HG03064 (cell line): ENCODE measurements around the gene CHPF2.

Source experiments
- ATAC-seq: cut with Tn5 transposase; IDR thresholded peaks from one replicate; pipeline ENCODE4 v1.9.1; 2021; ENCODE audit warnings: low read depth; ENCODE audit not compliant: unreplicated experiment

CHPF2 gene

GRCh38 chr7:151231080-151231479 lies 1.2 kb upstream of the CHPF2 start:
- ATAC-seq = no peak

DNA sequence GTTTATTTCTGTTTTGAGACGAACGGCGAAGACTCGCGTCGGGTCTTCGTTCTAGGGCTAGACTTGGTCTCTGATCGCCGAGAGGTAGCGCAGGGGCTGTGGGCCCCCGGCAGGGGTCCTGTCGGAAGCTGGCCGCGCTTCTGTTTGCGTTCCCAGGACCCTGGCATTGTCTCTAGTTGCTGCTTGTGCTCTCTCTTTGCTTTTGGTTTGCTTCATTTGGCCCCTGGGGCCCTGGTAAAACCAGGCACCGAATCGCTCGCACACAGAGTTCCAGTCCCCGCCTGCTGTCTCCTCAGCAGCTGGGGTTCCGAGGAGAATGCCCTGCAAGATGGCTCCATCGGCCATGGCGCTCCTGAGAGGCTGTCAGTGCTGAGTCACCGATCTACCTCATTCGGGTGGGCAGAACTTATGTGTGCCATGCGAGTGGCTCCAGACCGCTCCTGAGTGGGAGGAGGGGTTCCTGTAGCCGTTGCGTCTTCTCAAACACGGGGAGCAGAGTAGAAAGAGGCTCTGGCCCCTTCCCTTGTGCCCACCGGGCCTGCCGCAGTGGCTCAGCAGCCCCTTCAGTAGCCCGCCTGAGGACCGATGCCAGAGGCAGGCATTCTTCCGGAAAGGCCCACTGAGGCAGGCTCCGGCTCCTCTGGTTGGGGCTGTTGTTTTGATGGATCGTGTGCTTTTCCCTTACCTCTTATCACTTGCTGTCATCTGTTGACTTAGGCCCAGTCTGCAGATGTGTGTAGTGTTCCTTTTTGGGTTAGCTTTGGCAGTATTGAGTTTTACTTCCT lies 826 bp downstream of the CHPF2 start:
- no peak for ATAC-seq

GRCh38 chr7:151233804-151234203 lies 1.5 kb downstream of the CHPF2 start:
- ATAC-seq = no peak

DNA sequence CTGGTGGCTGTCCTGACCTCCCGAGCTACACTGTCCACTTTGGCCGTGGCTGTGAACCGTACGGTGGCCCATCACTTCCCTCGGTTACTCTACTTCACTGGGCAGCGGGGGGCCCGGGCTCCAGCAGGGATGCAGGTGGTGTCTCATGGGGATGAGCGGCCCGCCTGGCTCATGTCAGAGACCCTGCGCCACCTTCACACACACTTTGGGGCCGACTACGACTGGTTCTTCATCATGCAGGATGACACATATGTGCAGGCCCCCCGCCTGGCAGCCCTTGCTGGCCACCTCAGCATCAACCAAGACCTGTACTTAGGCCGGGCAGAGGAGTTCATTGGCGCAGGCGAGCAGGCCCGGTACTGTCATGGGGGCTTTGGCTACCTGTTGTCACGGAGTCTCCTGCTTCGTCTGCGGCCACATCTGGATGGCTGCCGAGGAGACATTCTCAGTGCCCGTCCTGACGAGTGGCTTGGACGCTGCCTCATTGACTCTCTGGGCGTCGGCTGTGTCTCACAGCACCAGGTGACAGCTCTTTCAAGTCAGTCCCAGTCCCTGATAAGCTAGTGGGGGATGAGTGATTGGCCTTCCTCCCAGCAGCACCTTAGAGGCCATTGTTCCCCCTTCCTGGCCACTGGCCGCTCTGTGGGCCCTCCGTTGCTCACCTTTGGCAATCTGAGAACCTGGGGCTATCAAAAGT lies 3.0 kb downstream of the CHPF2 start:
- ATAC-seq = no peak

DNA sequence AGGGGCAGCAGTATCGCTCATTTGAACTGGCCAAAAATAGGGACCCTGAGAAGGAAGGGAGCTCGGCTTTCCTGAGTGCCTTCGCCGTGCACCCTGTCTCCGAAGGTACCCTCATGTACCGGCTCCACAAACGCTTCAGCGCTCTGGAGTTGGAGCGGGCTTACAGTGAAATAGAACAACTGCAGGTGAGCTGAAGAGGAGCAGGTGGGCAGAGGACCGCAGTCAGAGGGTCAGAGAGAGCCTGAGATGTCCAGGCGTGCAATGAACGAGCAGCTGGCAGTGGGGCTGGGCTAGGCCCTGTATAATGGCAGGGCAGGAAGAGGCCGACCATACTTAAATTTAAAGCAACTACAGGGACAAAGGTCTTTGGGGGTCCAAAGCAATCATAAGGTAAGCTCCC lies 4.1 kb downstream of the CHPF2 start:
- ATAC-seq = no peak

GRCh38 chr7:151237244-151238189 lies 5.2 kb downstream of the CHPF2 start:
- no peak for ATAC-seq

GRCh38 chr7:151238190-151238810 lies 6.0 kb downstream of the CHPF2 start:
- no peak for ATAC-seq

- no peak for ATAC-seq
Observed at GRCh38 chr7:151238924-151239836, 6.9 kb downstream of the CHPF2 start.

GRCh38 chr7:151239837-151240459 lies 7.7 kb downstream of the CHPF2 start:
- no peak for ATAC-seq

DNA sequence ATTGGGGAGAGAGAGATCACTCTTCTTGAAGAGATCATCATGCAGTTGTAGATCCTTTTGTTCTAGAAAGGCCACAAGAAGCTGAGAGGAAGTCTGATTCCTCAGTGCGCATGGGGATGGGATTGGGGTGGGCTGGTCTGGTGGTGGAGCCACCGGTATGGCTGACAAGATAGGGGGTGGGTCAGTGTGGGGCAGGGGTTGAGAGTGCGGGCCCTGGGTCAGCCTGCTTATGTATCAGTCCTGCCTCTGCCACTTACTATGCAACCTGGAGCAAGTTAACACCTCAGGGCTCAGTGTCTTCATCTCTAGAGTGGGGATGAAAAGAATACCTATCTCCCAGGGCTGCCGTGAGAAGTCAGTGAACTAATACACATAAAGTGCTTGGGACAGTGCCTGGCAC lies 8.3 kb downstream of the CHPF2 start:
- no peak for ATAC-seq

GRCh38 chr7:151240942-151241754 lies 8.9 kb downstream of the CHPF2 start:
- no peak for ATAC-seq

DNA sequence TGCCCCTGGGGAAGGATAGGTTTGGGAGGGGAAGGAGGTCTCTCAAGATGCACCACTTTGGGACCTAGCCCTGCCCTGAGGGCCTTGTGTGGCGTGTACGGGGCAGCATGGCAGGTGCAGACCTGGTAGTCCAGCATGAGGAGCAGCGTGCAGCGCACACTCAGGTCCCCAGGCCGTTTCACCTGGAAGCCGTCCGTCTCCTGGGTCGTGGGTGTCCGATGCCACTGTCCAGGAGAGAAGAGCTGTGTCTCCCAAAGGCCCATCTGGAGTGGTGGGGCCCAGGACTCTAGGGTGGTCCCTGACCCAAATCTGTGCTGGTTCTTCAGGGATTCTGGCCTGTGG lies 9.4 kb downstream of the CHPF2 start:
- no peak for ATAC-seq

GRCh38 chr7:151242159-151243044 lies 10.1 kb downstream of the CHPF2 start:
- ATAC-seq = no peak

DNA sequence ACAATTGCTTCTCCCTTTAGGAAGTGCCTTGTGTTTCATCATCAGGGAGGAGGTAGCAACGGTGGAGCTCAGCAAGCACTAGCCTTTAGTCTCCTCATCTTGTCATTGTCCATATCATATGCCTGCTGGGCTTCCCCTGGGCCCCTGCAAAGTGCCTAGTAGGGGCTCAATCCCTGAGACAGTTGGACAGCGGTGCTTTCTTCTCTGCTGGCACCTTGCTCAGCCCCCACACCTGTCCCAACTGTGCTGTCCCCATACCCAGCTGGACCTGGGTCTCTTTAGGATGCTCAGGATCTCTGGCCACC lies 10.7 kb downstream of the CHPF2 start:
- no peak for ATAC-seq

- no peak for ATAC-seq
Observed at GRCh38 chr7:151243408-151244195, 11.3 kb downstream of the CHPF2 start.

DNA sequence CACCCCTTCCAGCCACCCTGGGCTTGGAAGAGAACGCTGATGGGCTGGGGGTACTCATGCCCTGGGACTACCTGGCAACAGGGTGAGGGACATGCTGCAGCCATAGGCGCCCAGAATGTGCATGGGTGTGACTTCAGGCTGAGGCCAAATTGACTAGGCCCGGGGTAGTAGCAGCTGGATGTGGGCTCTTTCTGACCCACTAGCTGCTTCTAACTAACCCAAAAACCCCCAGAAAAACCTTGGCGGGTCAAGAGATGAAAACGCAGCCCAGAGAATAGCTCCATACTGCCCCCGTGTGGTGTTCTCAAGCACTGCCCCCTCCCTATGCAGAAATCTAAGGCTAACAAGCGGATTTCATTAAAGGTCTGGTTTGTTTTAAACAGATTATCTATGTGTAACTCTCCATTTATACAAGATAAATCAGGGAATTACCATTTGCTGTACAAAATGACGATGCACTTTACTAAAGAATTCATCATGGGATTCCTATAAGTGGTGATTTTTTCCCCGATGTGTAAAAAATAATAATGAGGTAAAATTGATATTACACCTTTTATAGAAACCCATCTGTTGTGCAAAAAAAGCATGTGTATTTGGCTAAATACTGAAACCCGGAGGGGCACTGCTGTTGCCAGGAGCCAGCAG lies 12.0 kb downstream of the CHPF2 start:
- no peak for ATAC-seq
